OCI-LY1 (cell line): ENCODE measurements around the gene SAMD5.

Experiments
- H2AFZ ChIP-seq: fragments of 200-600 bp; sonication (generic), shearing (Covaris generic); 2 replicates; pipeline ENCODE4 v1.6.0; 2014; ENCODE audit warnings: antibody characterized with exemption, mild to moderate bottlenecking, low read length
- H3F3A ChIP-seq: fragments of 200-600 bp; sonication (generic), shearing (Covaris generic); 2 replicates; pipeline ENCODE4 v1.6.0; 2014; ENCODE audit warnings: mild to moderate bottlenecking, antibody characterized with exemption, low read length, moderate library complexity; ENCODE audit not compliant: insufficient read depth
- H3K27ac ChIP-seq: fragments of 200-600 bp; sonication (generic); 2 replicates; pipeline ENCODE4 v1.5.1; 2014; ENCODE audit warnings: low read length, mixed run types, mild to moderate bottlenecking, low read depth; ENCODE audit not compliant: poor library complexity, severe bottlenecking
- H3K27me3 ChIP-seq: fragments of 200-600 bp; sonication (generic); 2 replicates; pipeline ENCODE4 v1.6.0; 2014; ENCODE audit warnings: antibody characterized with exemption, mild to moderate bottlenecking, low read length, moderate library complexity; ENCODE audit not compliant: insufficient read depth
- H3K36me3 ChIP-seq: fragments of 200-600 bp; sonication (generic); 2 replicates; pipeline ENCODE4 v1.6.1; 2014; ENCODE audit warnings: mild to moderate bottlenecking, antibody characterized with exemption, low read length, moderate library complexity, mixed read lengths; ENCODE audit not compliant: insufficient read depth
- H3K4me1 ChIP-seq: fragments of 200-600 bp; sonication (generic); 2 replicates; pipeline ENCODE4 v1.5.1; 2014; ENCODE audit warnings: mild to moderate bottlenecking, low read length, moderate library complexity; ENCODE audit not compliant: insufficient read depth, severe bottlenecking
- H3K4me2 ChIP-seq: fragments of 200-600 bp; sonication (generic), shearing (Covaris generic); 2 replicates; pipeline ENCODE4 v1.6.1; 2014; ENCODE audit warnings: low read length
- H3K4me3 ChIP-seq: fragments of 200-600 bp; sonication (generic); 2 replicates; pipeline ENCODE4 v1.5.1; 2014; ENCODE audit warnings: low read length, low read depth, mild to moderate bottlenecking, mixed read lengths; ENCODE audit not compliant: poor library complexity, severe bottlenecking
- H3K79me2 ChIP-seq: fragments of 200-600 bp; shearing (Covaris generic); 2 replicates; pipeline ENCODE4 v1.6.1; 2016; ENCODE audit warnings: mixed run types, low read length, mixed read lengths; ENCODE audit not compliant: insufficient read depth
- H3K9ac ChIP-seq: fragments of 200-600 bp; sonication (generic), shearing (Covaris generic); 2 replicates; pipeline ENCODE4 v1.6.1; 2014; ENCODE audit warnings: mild to moderate bottlenecking, low read length, mixed read lengths
- H3K9me2 ChIP-seq: fragments of 200-600 bp; sonication (generic), shearing (Covaris generic); 2 replicates; pipeline ENCODE4 v1.6.1; 2014; ENCODE audit warnings: low read depth, mild to moderate bottlenecking, low read length, mixed read lengths
- H3K9me3 ChIP-seq: fragments of 200-600 bp; shearing (Covaris generic); 2 replicates; pipeline ENCODE4 v1.6.1; 2014; ENCODE audit warnings: low read length, mixed read lengths
- H4K20me1 ChIP-seq: fragments of 200-600 bp; sonication (generic), shearing (Covaris generic); 2 replicates; pipeline ENCODE4 v1.6.0; 2016; ENCODE audit warnings: mild to moderate bottlenecking, low read length; ENCODE audit not compliant: insufficient read depth
- EZH2 ChIP-seq: fragments of 200-600 bp; sonication (generic), shearing (Covaris generic); IDR thresholded peaks from 2 replicates; pipeline ENCODE4 v1.8.0; 2017; ENCODE audit warnings: borderline replicate concordance, mixed run types, mild to moderate bottlenecking, antibody characterized with exemption, low read length, moderate library complexity, mixed read lengths
- TF ChIP-seq, protein P1 (sequence below): fragments of 200-600 bp; sonication (generic), shearing (Covaris generic); IDR thresholded peaks from 2 replicates; pipeline ENCODE4 v1.5.1; 2017; ENCODE audit warnings: mild to moderate bottlenecking, antibody characterized with exemption, low read length, moderate library complexity, mixed read lengths

SAMD5 gene

DNA sequence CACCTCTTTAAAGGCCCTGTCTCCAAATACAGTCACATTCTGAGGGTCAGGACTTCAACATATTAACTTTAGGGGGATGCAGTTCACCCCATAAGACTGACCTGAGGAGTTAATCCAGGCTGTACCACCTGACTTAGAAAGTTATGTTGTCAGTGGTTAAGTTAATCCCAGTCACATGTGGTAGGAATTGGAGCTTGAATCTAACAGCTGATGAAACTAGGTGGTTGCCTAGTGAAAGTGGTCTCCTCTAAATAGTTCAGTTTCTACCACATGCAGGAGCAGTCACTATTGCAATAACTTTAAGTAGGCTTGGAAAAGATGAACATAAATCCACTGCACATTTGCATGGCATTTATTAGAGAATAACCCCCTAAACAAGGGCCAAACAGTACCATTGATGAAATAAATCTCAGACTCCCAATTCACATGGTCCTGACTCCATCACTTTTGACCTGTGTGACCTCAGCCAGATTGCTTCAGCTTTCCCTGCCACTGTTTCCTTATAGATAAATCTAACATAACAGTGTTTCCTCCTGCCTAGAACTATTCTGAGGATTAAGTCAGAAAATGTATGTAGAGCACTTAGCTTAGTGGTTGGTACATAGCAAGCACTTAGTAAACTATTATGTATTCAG is 20.1 kb downstream of the SAMD5 start:
- no peak overlapping the region for H3K27ac ChIP-seq
- no peaks in the 10 kb centered on the region for H4K20me1 ChIP-seq
- H2AFZ ChIP-seq, result no peak overlapping the region
- H3K36me3 ChIP-seq, result no peaks in the 10 kb centered on the region
- no peaks in the 10 kb centered on the region for H3K9me2 ChIP-seq
- no peaks in the 10 kb centered on the region for H3F3A ChIP-seq
- H3K27me3 ChIP-seq, result no peaks in the 10 kb centered on the region
- no peaks in the 10 kb centered on the region for H3K79me2 ChIP-seq
- no peak overlapping the region for H3K9ac ChIP-seq
- no peaks in the 10 kb centered on the region for H3K9me3 ChIP-seq
- no peaks in the 10 kb centered on the region for H3K4me1 ChIP-seq
- no peak overlapping the region for H3K4me2 ChIP-seq
- no peak for TF ChIP-seq EZH2
- TF ChIP-seq, protein P1, sequence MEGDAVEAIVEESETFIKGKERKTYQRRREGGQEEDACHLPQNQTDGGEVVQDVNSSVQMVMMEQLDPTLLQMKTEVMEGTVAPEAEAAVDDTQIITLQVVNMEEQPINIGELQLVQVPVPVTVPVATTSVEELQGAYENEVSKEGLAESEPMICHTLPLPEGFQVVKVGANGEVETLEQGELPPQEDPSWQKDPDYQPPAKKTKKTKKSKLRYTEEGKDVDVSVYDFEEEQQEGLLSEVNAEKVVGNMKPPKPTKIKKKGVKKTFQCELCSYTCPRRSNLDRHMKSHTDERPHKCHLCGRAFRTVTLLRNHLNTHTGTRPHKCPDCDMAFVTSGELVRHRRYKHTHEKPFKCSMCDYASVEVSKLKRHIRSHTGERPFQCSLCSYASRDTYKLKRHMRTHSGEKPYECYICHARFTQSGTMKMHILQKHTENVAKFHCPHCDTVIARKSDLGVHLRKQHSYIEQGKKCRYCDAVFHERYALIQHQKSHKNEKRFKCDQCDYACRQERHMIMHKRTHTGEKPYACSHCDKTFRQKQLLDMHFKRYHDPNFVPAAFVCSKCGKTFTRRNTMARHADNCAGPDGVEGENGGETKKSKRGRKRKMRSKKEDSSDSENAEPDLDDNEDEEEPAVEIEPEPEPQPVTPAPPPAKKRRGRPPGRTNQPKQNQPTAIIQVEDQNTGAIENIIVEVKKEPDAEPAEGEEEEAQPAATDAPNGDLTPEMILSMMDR, result no peak
- no peak overlapping the region for H3K4me3 ChIP-seq

DNA sequence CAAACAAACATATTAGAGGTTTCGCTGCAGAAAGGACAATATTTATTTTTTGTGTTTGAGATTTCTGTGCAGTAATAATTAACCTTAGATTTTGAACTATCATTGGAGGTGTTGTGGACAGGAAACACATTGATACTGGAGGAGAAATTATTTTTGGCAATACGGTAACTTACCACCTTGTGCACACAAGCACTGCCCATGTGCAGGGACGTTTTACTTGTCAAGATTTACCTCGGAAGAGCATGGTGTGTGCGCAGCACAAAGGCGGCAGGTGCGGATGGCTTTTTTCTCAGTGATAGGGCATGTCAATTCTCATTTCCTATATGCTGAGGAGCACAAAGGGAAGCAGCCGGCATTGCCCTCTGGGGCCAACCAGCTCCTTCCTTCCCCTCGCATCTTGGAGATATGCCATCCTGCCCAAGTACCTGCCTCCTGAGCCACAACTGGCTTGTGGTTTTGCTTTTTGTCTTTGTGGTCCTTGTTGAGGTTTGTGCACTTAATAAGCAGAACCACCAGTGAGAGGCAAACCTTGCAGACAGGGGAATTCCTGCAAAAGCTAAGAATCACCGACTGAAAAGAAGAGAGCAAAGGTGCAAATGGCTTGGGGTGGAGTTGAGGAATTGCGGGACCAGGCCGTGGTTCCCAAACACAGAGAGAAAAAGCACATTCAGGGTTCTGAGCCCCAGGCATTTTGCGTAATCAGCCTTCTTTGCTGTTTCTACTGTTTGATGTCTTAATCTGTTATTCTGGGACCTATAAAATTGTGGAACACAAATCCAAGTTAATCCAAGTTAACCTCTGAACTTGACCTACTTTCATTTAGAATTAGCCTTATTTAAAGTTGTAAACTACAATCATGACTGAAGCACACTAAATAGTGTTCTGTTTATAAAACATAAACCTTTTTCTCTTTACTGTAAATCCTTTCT is 21.9 kb downstream of the SAMD5 start:
- Histone ChIP-seq H3K4me2 (no peak overlapping the region), H3K4me3 (no peak overlapping the region), H3K27me3 (no peaks in the 10 kb centered on the region), H2AFZ (no peak overlapping the region), H3K9ac (no peak overlapping the region), H3K27ac (no peak overlapping the region), H3K9me2 (no peaks in the 10 kb centered on the region), H3K9me3 (no peaks in the 10 kb centered on the region), H3K36me3 (no peaks in the 10 kb centered on the region), H3F3A (no peaks in the 10 kb centered on the region), H3K79me2 (no peaks in the 10 kb centered on the region), H4K20me1 (no peaks in the 10 kb centered on the region), H3K4me1 (no peaks in the 10 kb centered on the region)
- TF ChIP-seq, protein P1, result no peak
- no peak for TF ChIP-seq EZH2

DNA sequence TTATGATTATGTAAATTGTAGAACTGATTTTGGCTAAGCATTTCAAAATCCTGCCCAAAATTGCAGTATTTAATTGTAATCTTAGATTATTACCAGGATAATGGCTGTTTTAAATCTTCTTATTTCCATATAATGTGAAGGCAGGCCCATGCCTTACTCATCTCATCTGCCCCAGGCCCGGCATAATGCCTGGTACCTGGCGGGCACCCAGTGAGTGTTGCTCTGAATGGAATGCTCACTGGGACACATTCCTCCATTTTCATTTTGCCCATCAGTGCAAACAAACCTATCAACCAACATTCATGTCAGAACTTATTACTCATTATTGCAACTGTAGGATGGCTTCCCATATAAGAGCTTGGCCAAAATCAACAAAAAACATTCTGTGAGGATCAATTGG is 22.8 kb downstream of the SAMD5 start:
- Histone ChIP-seq H3K27ac (no peak overlapping the region), H3K9ac (no peak overlapping the region), H3F3A (no peaks in the 10 kb centered on the region), H3K4me2 (no peak overlapping the region), H3K27me3 (no peaks in the 10 kb centered on the region), H3K9me3 (no peaks in the 10 kb centered on the region), H3K4me3 (no peak overlapping the region), H3K79me2 (no peaks in the 10 kb centered on the region), H3K9me2 (no peaks in the 10 kb centered on the region), H4K20me1 (no peaks in the 10 kb centered on the region), H3K36me3 (no peaks in the 10 kb centered on the region), H2AFZ (no peak overlapping the region), H3K4me1 (no peaks in the 10 kb centered on the region)
- TF ChIP-seq, protein P1, result no peak
- TF ChIP-seq EZH2, result no peak
